ENCODE results near the gene ARHGAP30.

ARHGAP30 gene

GRCh38 chr1:161052899-161053298 lies 16.8 kb downstream of the ARHGAP30 start:
- TF ChIP-seq CTCF (conservative IDR thresholded peaks at IDR 0.05), result no peak
- no peak overlapping the region for H3K27ac ChIP-seq

GRCh38 chr1:161051219-161051618 lies 18.5 kb downstream of the ARHGAP30 start:
- no peak for TF ChIP-seq CTCF (conservative IDR thresholded peaks at IDR 0.05)
- no peak overlapping the region for H3K27ac ChIP-seq

- TF ChIP-seq CTCF (conservative IDR thresholded peaks at IDR 0.05), result no peak
- no peak overlapping the region for H3K27ac ChIP-seq
Measured at GRCh38 chr1:161048949-161049722, 20.6 kb downstream of the ARHGAP30 start.

GRCh38 chr1:161047436-161048420 lies 22.0 kb downstream of the ARHGAP30 start:
- no peak for TF ChIP-seq CTCF (conservative IDR thresholded peaks at IDR 0.05)

GRCh38 chr1:161046605-161047228 lies 23.0 kb downstream of the ARHGAP30 start:
- H3K27ac ChIP-seq, result peak overlapping the region; percentile 94
- no peak for TF ChIP-seq CTCF (conservative IDR thresholded peaks at IDR 0.05)

More at GRCh38 chr1:161047436-161048420, 22.0 kb downstream of the ARHGAP30 start:
- H3K27ac ChIP-seq, result no peak overlapping the region

- no peak for TF ChIP-seq CTCF (conservative IDR thresholded peaks at IDR 0.05)
Measured at GRCh38 chr1:161045736-161046604, 23.7 kb downstream of the ARHGAP30 start, which contains the start of gene USF1. Gene USF1, minus strand, starts transcription at chr1:161045977. Its CDS starts 2,702 bp downstream, at chr1:161043275.

More at GRCh38 chr1:161045736-161046604, 23.7 kb downstream of the ARHGAP30 start, which contains the start of gene USF1:
- peak within 1 kb of the TSS; percentile 94 for H3K27ac ChIP-seq

Data from VCaP (cell line).